OCI-LY7 (cell line): ENCODE results near the gene NCR1. TPM values are rescaled to one million over a fixed set of nuclear protein-coding genes. Genes with fewer than 3 reads are reported as not detected.
"Not testable (repeated sequence)": the region's sequence is repeated elsewhere in the genome, so short reads cannot be mapped to it uniquely, and the experiment has no call there.

Experiments
- BruUV-seq: library from RNA; stranded (reverse); fragments of 400-500 nt; replicated peaks from 2 replicates; lab custom pipeline; 2021; lab: Mats Ljungman, UMichigan
- CTCF ChIA-PET: fragments of 300-600 bp; sonication (Branson Sonifier 250); formaldehyde crosslinking; loops from one replicate; lab custom pipeline; 2022; ENCODE audit warnings: antibody characterized with exemption; ENCODE audit not compliant: unreplicated experiment; lab: Charles Lee
- POLR2A ChIA-PET: fragments of 300-600 bp; sonication (Branson Sonifier 250); formaldehyde crosslinking; loops from one replicate; lab custom pipeline; 2022; ENCODE audit warnings: antibody characterized with exemption; lab: Charles Lee
- DNase-seq: peaks from one replicate; pipeline ENCODE4 v3.0.0-alpha.2; 2015; ENCODE audit warnings: low spot score
- H2AFZ ChIP-seq: fragments of 200-600 bp; sonication (generic), shearing (Covaris generic); 2 replicates; pipeline ENCODE4 v1.6.1; 2014; ENCODE audit warnings: mild to moderate bottlenecking, antibody characterized with exemption, low read length, moderate library complexity
- H3K27ac ChIP-seq: fragments of 200-600 bp; sonication (generic); 2 replicates; pipeline ENCODE4 v1.5.1; 2014; ENCODE audit warnings: mixed run types, low read depth, mild to moderate bottlenecking, moderate library complexity, low read length, inconsistent platforms; ENCODE audit not compliant: poor library complexity, severe bottlenecking
- H3K36me3 ChIP-seq: fragments of 200-600 bp; sonication (generic); 2 replicates; pipeline ENCODE4 v1.6.1; 2014; ENCODE audit warnings: mild to moderate bottlenecking, antibody characterized with exemption, low read length, moderate library complexity, mixed read lengths; ENCODE audit not compliant: insufficient read depth
- H3K4me1 ChIP-seq: fragments of 200-600 bp; sonication (generic); 2 replicates; pipeline ENCODE4 v1.5.1; 2014; ENCODE audit warnings: mild to moderate bottlenecking, low read length; ENCODE audit not compliant: insufficient read depth, poor library complexity, severe bottlenecking
- H3K4me2 ChIP-seq: fragments of 200-600 bp; sonication (generic); 2 replicates; pipeline ENCODE4 v1.6.1; 2014; ENCODE audit warnings: mild to moderate bottlenecking, low read length
- H3K4me3 ChIP-seq: fragments of 200-600 bp; sonication (generic); 2 replicates; pipeline ENCODE4 v1.5.1; 2014; ENCODE audit warnings: mild to moderate bottlenecking, low read depth, low read length; ENCODE audit not compliant: poor library complexity, severe bottlenecking
- H3K79me2 ChIP-seq: fragments of 200-600 bp; sonication (generic); 2 replicates; pipeline ENCODE4 v1.6.1; 2016; ENCODE audit warnings: low read depth, mild to moderate bottlenecking, low read length, moderate library complexity, mixed read lengths; ENCODE audit not compliant: insufficient read depth
- H3K9me2 ChIP-seq: fragments of 200-600 bp; sonication (generic); 2 replicates; pipeline ENCODE4 v1.6.1; 2016; ENCODE audit warnings: mild to moderate bottlenecking, low read length, mixed read lengths; ENCODE audit not compliant: insufficient read depth
- H3K9me3 ChIP-seq: fragments of 200-600 bp; sonication (generic); 2 replicates; pipeline ENCODE4 v1.6.1; 2014; ENCODE audit warnings: mild to moderate bottlenecking, mixed run types, low read length, mixed read lengths
- H4K20me1 ChIP-seq: fragments of 200-600 bp; sonication (generic); 2 replicates; pipeline ENCODE4 v1.6.1; 2014; ENCODE audit warnings: mild to moderate bottlenecking, antibody characterized with exemption, low read length, moderate library complexity, mixed read lengths; ENCODE audit not compliant: insufficient read depth
- EZH2phosphoT487 ChIP-seq: fragments of 200-600 bp; sonication (generic); IDR thresholded peaks from 2 replicates; pipeline ENCODE4 v1.6.1; 2018; ENCODE audit warnings: low read depth, borderline replicate concordance, mild to moderate bottlenecking, mixed run types, antibody characterized with exemption, low read length, moderate library complexity, mixed read lengths
- intact Hi-C: fragments of 100-400 bp; cut with micrococcal nuclease; formaldehyde crosslinking; loops from one replicate; pipeline ENCODE4 v1.10.0; 2022; ENCODE audit not compliant: unreplicated experiment
- total RNA-seq, 2 experiments: library from RNA; depleted of rRNA in 1 of 2; stranded (reverse); fragments of >200 nt in 1 of 2; shearing (Covaris generic) in 1 of 2; gene quantifications; 2 replicates each; pipeline ENCODE4 v1.2.3, GENCODE V29; 2014 to 2022
- TF ChIP-seq, protein P1 (sequence below): fragments of 200-600 bp; sonication (generic); conservative IDR thresholded peaks from 2 replicates; pipeline ENCODE4 v1.5.1; 2014; ENCODE audit warnings: mild to moderate bottlenecking, antibody characterized with exemption, low read length, moderate library complexity, mixed read lengths

Gene NCR1
- total RNA-seq, 2 experiments from 2014 or later, result not detected

- Histone ChIP-seq H3K36me3 (no peaks in the 10 kb centered on the region), H3K27ac (no peak overlapping the region), H3K9me2 (no peaks in the 10 kb centered on the region), H2AFZ (no peak overlapping the region), H3K4me3 (no peak overlapping the region), H3K4me2 (no peak overlapping the region), H3K9me3 (no peaks in the 10 kb centered on the region), H3K79me2 (no peaks in the 10 kb centered on the region), H4K20me1 (no peaks in the 10 kb centered on the region), H3K4me1 (no peaks in the 10 kb centered on the region)
- DNase-seq, result no peak
- ChIA-PET POLR2A (no interaction called here), CTCF (no interaction called here)
- TF ChIP-seq EZH2phosphoT487, result no peak
- TF ChIP-seq, protein P1, sequence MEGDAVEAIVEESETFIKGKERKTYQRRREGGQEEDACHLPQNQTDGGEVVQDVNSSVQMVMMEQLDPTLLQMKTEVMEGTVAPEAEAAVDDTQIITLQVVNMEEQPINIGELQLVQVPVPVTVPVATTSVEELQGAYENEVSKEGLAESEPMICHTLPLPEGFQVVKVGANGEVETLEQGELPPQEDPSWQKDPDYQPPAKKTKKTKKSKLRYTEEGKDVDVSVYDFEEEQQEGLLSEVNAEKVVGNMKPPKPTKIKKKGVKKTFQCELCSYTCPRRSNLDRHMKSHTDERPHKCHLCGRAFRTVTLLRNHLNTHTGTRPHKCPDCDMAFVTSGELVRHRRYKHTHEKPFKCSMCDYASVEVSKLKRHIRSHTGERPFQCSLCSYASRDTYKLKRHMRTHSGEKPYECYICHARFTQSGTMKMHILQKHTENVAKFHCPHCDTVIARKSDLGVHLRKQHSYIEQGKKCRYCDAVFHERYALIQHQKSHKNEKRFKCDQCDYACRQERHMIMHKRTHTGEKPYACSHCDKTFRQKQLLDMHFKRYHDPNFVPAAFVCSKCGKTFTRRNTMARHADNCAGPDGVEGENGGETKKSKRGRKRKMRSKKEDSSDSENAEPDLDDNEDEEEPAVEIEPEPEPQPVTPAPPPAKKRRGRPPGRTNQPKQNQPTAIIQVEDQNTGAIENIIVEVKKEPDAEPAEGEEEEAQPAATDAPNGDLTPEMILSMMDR, result no peak
- BruUV-seq, result no TSS peak
- intact Hi-C loops, result no loop called here
These were observed 536 bp upstream of the NCR1 start for GRCh38 chr19:54905421-54905802.

GRCh38 chr19:54906819-54907218, 871 bp downstream of the NCR1 start:
- Histone ChIP-seq H3K27ac (no peak overlapping the region), H3K79me2 (no peaks in the 10 kb centered on the region), H4K20me1 (no peaks in the 10 kb centered on the region), H3K36me3 (no peaks in the 10 kb centered on the region), H2AFZ (no peak overlapping the region), H3K4me3 (no peak overlapping the region), H3K4me1 (no peaks in the 10 kb centered on the region), H3K9me3 (no peaks in the 10 kb centered on the region), H3K9me2 (no peaks in the 10 kb centered on the region), H3K4me2 (no peak overlapping the region)
- intact Hi-C loops, result no loop called here
- ChIA-PET POLR2A (interaction anchor here (0.6 kb wide), 1 partner anchor 222 kb away, joined by 3 read pairs; no protein-coding TSS in a partner anchor), CTCF (no interaction called here)
- TF ChIP-seq, protein P1, result no peak
- TF ChIP-seq EZH2phosphoT487, result no peak
- DNase-seq, result no peak
- no TSS peak for BruUV-seq

GRCh38 chr19:54907899-54908298, 2.0 kb downstream of the NCR1 start:
- H3K4me3 ChIP-seq, H3K4me1 ChIP-seq, DNase-seq, CTCF ChIA-PET, H3K4me2 ChIP-seq, BruUV-seq, H4K20me1 ChIP-seq, intact Hi-C loops, H3K36me3 ChIP-seq, POLR2A ChIA-PET, H3K27ac ChIP-seq, H3K9me3 ChIP-seq, H3K79me2 ChIP-seq, H3K9me2 ChIP-seq, H2AFZ ChIP-seq: not testable (repeated sequence)
